Brain microvascular endothelial cell (primary cell): ENCODE data around the gene ING3.

ENCODE experiments used
- DNase-seq: peaks from one replicate; pipeline ENCODE4 v3.0.0-alpha.2; 2020
- H3K27ac ChIP-seq: fragments of 250-450 bp; sonication (Bioruptor Pico); 2 replicates; pipeline ENCODE4 v1.5.1; 2020; ENCODE audit warnings: mild to moderate bottlenecking, moderate library complexity
- H3K27me3 ChIP-seq: fragments of 250-450 bp; sonication (Bioruptor Pico); replicated peaks from 2 replicates; pipeline ENCODE4 v1.5.1; 2020; ENCODE audit warnings: mild to moderate bottlenecking
- H3K36me3 ChIP-seq: fragments of 250-450 bp; sonication (Bioruptor Pico); replicated peaks from 2 replicates; pipeline ENCODE4 v1.5.1; 2020; ENCODE audit warnings: mild to moderate bottlenecking
- H3K4me3 ChIP-seq: 2 replicates; pipeline ENCODE4 v1.5.1; 2011; ENCODE audit warnings: low read depth, mild to moderate bottlenecking, control low read depth, low read length, moderate library complexity
- CTCF ChIP-seq: IDR thresholded peaks from 2 replicates; pipeline ENCODE4 v1.5.1; 2011; ENCODE audit warnings: low read depth, mild to moderate bottlenecking, moderate library complexity, low read length, control low read depth, inconsistent platforms; ENCODE audit errors: missing control alignments
- in situ Hi-C: cut with HindIII; loops from 2 replicates; pipeline ENCODE4 v1.10.0; 2017; ENCODE audit warnings: low sequenced_read_pairs, low pct_ligation_motif_present

ING3 gene

GRCh38 chr7:120990468-120991118, 40.0 kb downstream of the ING3 start:
- Histone ChIP-seq H3K27ac (peak overlapping the region; percentile 64), H3K36me3 (no peaks in the 10 kb centered on the region), H3K4me3 (peak overlapping the region; percentile 61), H3K27me3 (no peaks in the 10 kb centered on the region)
- in situ Hi-C loops: loop anchor here (25.0 kb wide), 2 partner anchors 97 to 347 kb away; partner anchors contain the start of gene WNT16
- DNase-seq: no peak
- TF ChIP-seq CTCF: no peak

GRCh38 chr7:120991161-120991560, 40.6 kb downstream of the ING3 start:
- in situ Hi-C loops: loop anchor here (25.0 kb wide), 2 partner anchors 96 to 346 kb away; partner anchors contain the start of gene WNT16
- peak overlapping the region; percentile 64 for H3K27ac ChIP-seq
- peak overlapping the region; percentile 61 for H3K4me3 ChIP-seq
- no peaks in the 10 kb centered on the region for H3K36me3 ChIP-seq
- no peak for TF ChIP-seq CTCF
- no peak for DNase-seq
- H3K27me3 ChIP-seq: no peaks in the 10 kb centered on the region

- H3K4me3 ChIP-seq: peak overlapping the region; percentile 61
- DNase-seq: no peak
Measured at GRCh38 chr7:120991581-120991980, 41.0 kb downstream of the ING3 start.

GRCh38 chr7:120992272-120992964, 41.8 kb downstream of the ING3 start:
- peak overlapping the region; percentile 4 for H3K4me3 ChIP-seq
- in situ Hi-C loops: loop anchor here (25.0 kb wide), 2 partner anchors 95 to 345 kb away; partner anchors contain the start of gene WNT16

More at GRCh38 chr7:120991581-120991980, 41.0 kb downstream of the ING3 start:
- Histone ChIP-seq H3K36me3 (no peaks in the 10 kb centered on the region), H3K27me3 (no peaks in the 10 kb centered on the region), H3K27ac (peak overlapping the region; percentile 64)
- TF ChIP-seq CTCF: no peak
- in situ Hi-C loops: loop anchor here (25.0 kb wide), 2 partner anchors 96 to 346 kb away; partner anchors contain the start of gene WNT16

GRCh38 chr7:120992965-120993494, 42.5 kb downstream of the ING3 start:
- Histone ChIP-seq H3K36me3 (no peaks in the 10 kb centered on the region), H3K4me3 (no peak overlapping the region), H3K27ac (no peak overlapping the region), H3K27me3 (no peaks in the 10 kb centered on the region)
- TF ChIP-seq CTCF: no peak
- in situ Hi-C loops: loop anchor here (25.0 kb wide), 2 partner anchors 94 to 344 kb away; partner anchors contain the start of gene WNT16
- DNase-seq: no peak

More at GRCh38 chr7:120992272-120992964, 41.8 kb downstream of the ING3 start:
- Histone ChIP-seq H3K36me3 (no peaks in the 10 kb centered on the region), H3K27me3 (no peaks in the 10 kb centered on the region), H3K27ac (no peak overlapping the region)
- no peak for TF ChIP-seq CTCF
- DNase-seq: no peak
